Breast epithelium (tissue), 3 donors: ENCODE data around the gene NDST4.

Source experiments
- CTCF ChIP-seq, 3 donors: fragments of 450-650 bp; IDR thresholded peaks; one replicate each; pipeline ENCODE4 v1.5.1; 2016 to 2017; ENCODE audit warnings: antibody characterized with exemption in 3 of 3, mild to moderate bottlenecking in 3 of 3, moderate library complexity in 3 of 3
- POLR2A ChIP-seq: fragments of 450-650 bp; IDR thresholded peaks from one replicate; pipeline ENCODE4 v1.6.1; 2016; ENCODE audit warnings: antibody characterized with exemption, mild to moderate bottlenecking, moderate library complexity
- POLR2AphosphoS5 ChIP-seq, 3 donors: sonication (generic); formaldehyde crosslinking; IDR thresholded peaks; one replicate each; pipeline ENCODE4 v1.6.1; 2017; ENCODE audit warnings: antibody characterized with exemption in 3 of 3

- TF ChIP-seq POLR2A (no peak), CTCF (IDR thresholded peaks at IDR 0.05) (no peak), POLR2AphosphoS5 (IDR thresholded peaks at IDR 0.05) (no peak)
Observed at GRCh38 chr4:115113506-115114106, at the start of gene NDST4.
